PC-3 (cell line): Measurements from ENCODE around the gene SCAP. TPM values are rescaled to one million over a fixed set of nuclear protein-coding genes. Genes with fewer than 3 reads are reported as not detected.

ENCODE experiments used
- ATAC-seq: fragments of 200-7000 bp; cut with Tn5 transposase; 2 replicates; pipeline ENCODE4 v1.9.1; 2020; ENCODE audit warnings: mild to moderate bottlenecking, moderate library complexity
- BruUV-seq: library from RNA; stranded (reverse); fragments of 400-500 nt; replicated peaks from 2 replicates; lab custom pipeline; 2021; lab: Mats Ljungman, UMichigan
- CTCF ChIA-PET: fragments of 300-600 bp; sonication (Branson Sonifier 250); formaldehyde crosslinking; loops from one replicate; lab custom pipeline; 2022; ENCODE audit warnings: antibody characterized with exemption; lab: Charles Lee
- POLR2A ChIA-PET: fragments of 300-600 bp; sonication (Branson Sonifier 250); formaldehyde crosslinking; loops from one replicate; lab custom pipeline; 2022; ENCODE audit warnings: antibody characterized with exemption; ENCODE audit not compliant: unreplicated experiment; lab: Charles Lee
- DNase-seq: peaks from one replicate; pipeline ENCODE4 v3.0.0-alpha.2; 2015
- H2AFZ ChIP-seq: fragments of 300-600 bp; sonication (generic); 2 replicates; pipeline ENCODE4 v1.6.0; 2016; ENCODE audit warnings: antibody characterized with exemption, low read length
- H3F3A ChIP-seq: fragments of 300-600 bp; sonication (generic); one replicate; pipeline ENCODE4 v1.6.0; 2017; ENCODE audit warnings: antibody characterized with exemption, low read length, control low read depth, mild to moderate bottlenecking; ENCODE audit not compliant: unreplicated experiment
- H3K27ac ChIP-seq: fragments of 300-600 bp; sonication (generic); 2 replicates; pipeline ENCODE4 v1.5.1; 2016; ENCODE audit warnings: mild to moderate bottlenecking, low read length
- H3K27me3 ChIP-seq: fragments of 300-600 bp; sonication (generic); 2 replicates; pipeline ENCODE4 v1.6.1; 2016; ENCODE audit warnings: low read length, mixed read lengths
- H3K36me3 ChIP-seq: fragments of 300-600 bp; sonication (generic); 2 replicates; pipeline ENCODE4 v1.6.1; 2016; ENCODE audit warnings: low read depth, mixed run types, low read length, mixed read lengths
- H3K4me1 ChIP-seq: fragments of 300-600 bp; sonication (generic); 2 replicates; pipeline ENCODE4 v1.5.1; 2016; ENCODE audit warnings: low read length; ENCODE audit not compliant: insufficient read depth
- H3K4me2 ChIP-seq: fragments of 300-600 bp; sonication (generic); 2 replicates; pipeline ENCODE4 v1.6.0; 2016; ENCODE audit warnings: low read length
- H3K4me3 ChIP-seq: fragments of 300-600 bp; sonication (generic); 2 replicates; pipeline ENCODE4 v1.5.1; 2016; ENCODE audit warnings: mild to moderate bottlenecking, low read length, mixed read lengths
- H3K79me2 ChIP-seq: fragments of 300-600 bp; sonication (generic); 2 replicates; pipeline ENCODE4 v1.6.1; 2017; ENCODE audit warnings: low read length, mixed read lengths
- H3K9ac ChIP-seq: fragments of 300-600 bp; sonication (generic); 2 replicates; pipeline ENCODE4 v1.6.0; 2016; ENCODE audit warnings: mild to moderate bottlenecking, low read length
- H3K9me2 ChIP-seq: fragments of 300-600 bp; sonication (generic); replicated peaks from 2 replicates; pipeline ENCODE4 v1.6.1; 2016; ENCODE audit warnings: mixed run types, low read length, mixed read lengths
- H3K9me3 ChIP-seq: fragments of 300-600 bp; sonication (generic); 2 replicates; pipeline ENCODE4 v1.6.1; 2016; ENCODE audit warnings: low read length, mixed read lengths
- H4K20me1 ChIP-seq: fragments of 300-600 bp; sonication (generic); 2 replicates; pipeline ENCODE4 v1.6.1; 2016; ENCODE audit warnings: low read length, mixed read lengths
- CTCF ChIP-seq: fragments of 300-600 bp; sonication (generic); conservative IDR thresholded peaks from 2 replicates; pipeline ENCODE4 v1.5.1; 2017; ENCODE audit warnings: antibody characterized with exemption, low read depth, mild to moderate bottlenecking, low read length
- EZH2 ChIP-seq: fragments of 300-600 bp; sonication (generic); IDR thresholded peaks from one replicate; pipeline ENCODE4 v1.6.1; 2017; ENCODE audit warnings: antibody characterized with exemption, mild to moderate bottlenecking, low read length; ENCODE audit not compliant: unreplicated experiment
- EZH2phosphoT487 ChIP-seq: fragments of 300-600 bp; sonication (generic); IDR thresholded peaks from 2 replicates; pipeline ENCODE4 v1.6.1; 2018; ENCODE audit warnings: mild to moderate bottlenecking, antibody characterized with exemption, low read length, borderline replicate concordance
- intact Hi-C: fragments of 100-400 bp; cut with micrococcal nuclease; formaldehyde crosslinking; loops from 2 replicates; pipeline ENCODE4 v1.9.0; 2023
- total RNA-seq: library from RNA; depleted of rRNA; stranded (reverse); fragments of >200 nt; gene quantifications from 2 replicates; pipeline ENCODE4 v1.2.3, GENCODE V29; 2014

Gene SCAP
- total RNA-seq, 1 experiment from 2014 or later, result 84.7 TPM

- no peak overlapping the region for H3K9ac ChIP-seq
- no peaks in the 10 kb centered on the region for H3K9me3 ChIP-seq
- no peak for DNase-seq
- H3K4me3 ChIP-seq, result no peak overlapping the region
- intact Hi-C loops, result no loop called here
- H3K4me1 ChIP-seq, result no peaks in the 10 kb centered on the region
- H3K4me2 ChIP-seq, result no peak overlapping the region
- BruUV-seq, result no TSS peak
- no peak overlapping the region for H3K27ac ChIP-seq
- no peak overlapping the region for H2AFZ ChIP-seq
- TF ChIP-seq EZH2 (no peak), EZH2phosphoT487 (no peak), CTCF (peak; percentile 48)
- H3K27me3 ChIP-seq, result no peaks in the 10 kb centered on the region
- no peak for ATAC-seq
- H4K20me1 ChIP-seq, result peaks cover 5% of the 10 kb centered on the region
- H3K36me3 ChIP-seq, result peaks cover 22% of the 10 kb centered on the region; the same call in 1 of the 2 replicates
- H3K79me2 ChIP-seq, result peaks cover 10% of the 10 kb centered on the region
- CTCF ChIA-PET, result interaction anchor here (0.5 to 0.6 kb wide), 3 partner anchors 35 to 112 kb away, joined by 3 to 8 read pairs (median 4); no protein-coding TSS in a partner anchor
- no peaks in the 10 kb centered on the region for H3K9me2 ChIP-seq
- no peaks in the 10 kb centered on the region for H3F3A ChIP-seq
- POLR2A ChIA-PET, result interaction anchor here (0.5 kb wide), 1 partner anchor 126 kb away, joined by 4 read pairs; no protein-coding TSS in a partner anchor
Observed at GRCh38 chr3:47406762-47407149, 69.0 kb downstream of the SCAP start.

GRCh38 chr3:47405820-47406761 is 69.7 kb downstream of the SCAP start:
- Histone ChIP-seq H3K9me2 (no peaks in the 10 kb centered on the region), H3K27ac (no peak overlapping the region), H3K9ac (no peak overlapping the region), H3K4me2 (no peak overlapping the region), H2AFZ (no peak overlapping the region), H3K4me1 (no peaks in the 10 kb centered on the region), H3K79me2 (peaks cover 16% of the 10 kb centered on the region), H3K36me3 (peaks cover 22% of the 10 kb centered on the region; the same call in 1 of the 2 replicates), H3K4me3 (no peak overlapping the region), H3K9me3 (no peaks in the 10 kb centered on the region), H3K27me3 (no peaks in the 10 kb centered on the region), H4K20me1 (peaks cover 10% of the 10 kb centered on the region), H3F3A (no peaks in the 10 kb centered on the region)
- POLR2A ChIA-PET, result interaction anchor here (0.5 kb wide), 1 partner anchor 125 kb away, joined by 4 read pairs; no protein-coding TSS in a partner anchor
- ATAC-seq (no peak), DNase-seq (no peak)
- TF ChIP-seq EZH2phosphoT487 (no peak), EZH2 (no peak), CTCF (no peak)
- CTCF ChIA-PET, result interaction anchor here (0.5 to 0.6 kb wide), 3 partner anchors 35 to 339 kb away, joined by 3 to 8 read pairs (median 4); no protein-coding TSS in a partner anchor
- intact Hi-C loops, result no loop called here
- BruUV-seq, result no TSS peak
